ENCODE results near the gene C4orf50.

Gene C4orf50

GRCh38 chr4:6018331-6018730 lies at the start of gene C4orf50:
C4orf50 (minus strand) TSS chr4:6018431.
- no peak for DNase-seq (ENCODE audit: low read depth)

GRCh38 chr4:6065934-6066590 lies 47.8 kb upstream of the C4orf50 start:
- DNase-seq (ENCODE audit: low read depth), result no peak

- DNase-seq (ENCODE audit: low read depth), result no peak
These were observed 46.9 kb upstream of the C4orf50 start for GRCh38 chr4:6065166-6065565.

GRCh38 chr4:6064383-6064782 lies 46.2 kb upstream of the C4orf50 start:
- DNase-seq (ENCODE audit: low read depth), result no peak

DNA sequence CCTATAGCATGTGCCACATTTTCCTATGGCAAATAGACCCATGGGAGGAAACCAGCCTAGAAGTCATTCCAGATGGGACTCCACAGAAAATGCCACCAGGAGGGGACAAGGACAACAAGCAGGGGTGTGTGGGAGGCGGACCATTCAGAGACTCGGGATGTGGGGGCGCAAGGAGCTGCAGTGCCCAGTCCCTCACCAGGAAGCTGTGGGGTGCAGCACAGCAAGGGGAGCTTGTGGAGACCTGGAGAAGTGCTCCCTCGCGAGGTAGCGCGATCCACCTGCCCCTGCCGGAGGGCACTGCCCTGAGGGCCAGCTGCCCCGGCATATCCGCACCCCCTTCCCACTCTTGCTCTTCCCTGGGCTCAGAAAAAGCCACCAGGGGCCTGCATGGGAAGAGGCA lies 45.5 kb upstream of the C4orf50 start:
- DNase-seq (ENCODE audit: low read depth), result no peak

DNA sequence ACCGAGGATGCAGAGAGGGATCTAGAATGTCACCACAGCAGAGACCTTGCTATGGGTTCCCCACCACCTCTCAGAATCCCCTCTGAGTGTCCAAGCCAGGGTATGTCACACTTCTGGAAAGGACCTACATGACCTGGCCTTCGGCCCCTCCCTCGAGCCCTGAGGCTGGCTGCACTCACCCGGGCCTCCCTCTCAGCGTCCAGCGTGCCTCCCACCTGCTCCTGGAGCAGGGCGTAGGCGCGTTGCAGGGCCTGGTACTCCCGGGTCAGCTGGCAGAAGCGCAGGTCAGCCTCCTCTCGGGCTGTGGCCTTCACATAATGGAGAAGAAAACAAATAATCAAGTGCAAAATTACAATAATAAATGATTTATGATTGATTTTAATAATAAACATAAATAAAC lies 43.9 kb upstream of the C4orf50 start:
- DNase-seq (ENCODE audit: low read depth), result no peak

GRCh38 chr4:6059375-6059805 lies 41.2 kb upstream of the C4orf50 start:
- no peak for DNase-seq (ENCODE audit: low read depth)

GRCh38 chr4:6058531-6059374 lies 40.5 kb upstream of the C4orf50 start:
- no peak for DNase-seq (ENCODE audit: low read depth)

- no peak for DNase-seq (ENCODE audit: low read depth)
These were observed 38.9 kb upstream of the C4orf50 start for GRCh38 chr4:6056976-6057766.

GRCh38 chr4:6055436-6055835 lies 37.2 kb upstream of the C4orf50 start:
- DNase-seq (ENCODE audit: low read depth), result no peak

- no peak for DNase-seq (ENCODE audit: low read depth)
These were observed 36.8 kb upstream of the C4orf50 start for GRCh38 chr4:6055030-6055429.

GRCh38 chr4:6054162-6054922 lies 36.1 kb upstream of the C4orf50 start:
- DNase-seq (ENCODE audit: low read depth), result no peak

- no peak for DNase-seq (ENCODE audit: low read depth)
These were observed 34.4 kb upstream of the C4orf50 start for GRCh38 chr4:6052679-6053078.

DNA sequence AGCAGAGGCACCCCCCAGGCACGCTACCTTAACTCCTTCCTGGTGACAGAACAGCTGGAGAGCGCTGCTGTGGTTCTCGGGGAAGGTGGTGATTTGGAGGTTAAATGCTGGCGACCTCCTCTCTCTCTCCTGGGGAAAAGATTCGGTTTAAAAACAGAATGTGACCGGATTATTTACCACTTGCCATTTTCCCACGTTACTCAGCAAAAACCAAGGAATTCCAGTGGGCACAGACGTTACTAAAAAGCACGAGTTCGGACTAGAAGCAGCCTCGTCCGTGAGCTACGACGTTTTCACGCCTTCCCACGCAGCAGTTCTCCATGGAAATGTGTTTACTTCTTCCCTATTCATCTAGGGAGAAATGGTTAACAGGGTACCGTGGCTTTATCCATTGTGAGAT lies 32.3 kb upstream of the C4orf50 start:
- DNase-seq (ENCODE audit: low read depth), result no peak

DNA sequence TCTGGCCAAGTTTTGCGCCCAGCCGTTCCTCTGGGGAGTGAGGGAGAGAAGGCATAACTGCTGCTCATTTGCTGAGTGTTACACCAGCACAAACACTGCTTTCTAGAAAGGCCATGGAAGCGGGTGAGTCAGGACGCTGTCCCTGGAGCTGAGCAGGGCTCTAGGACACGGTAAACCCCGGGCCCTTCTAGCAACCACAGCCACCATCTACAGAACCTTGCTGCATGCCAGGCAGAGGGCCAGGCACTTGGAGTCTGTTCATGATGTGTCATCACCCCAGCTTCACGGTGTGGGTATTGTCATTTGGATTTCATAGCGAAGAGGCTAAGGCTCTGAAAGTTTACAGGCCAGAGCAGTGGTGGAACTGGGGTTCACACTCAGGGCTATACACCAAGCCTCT lies 31.8 kb upstream of the C4orf50 start:
- DNase-seq (ENCODE audit: low read depth), result no peak

GRCh38 chr4:6049278-6049677 lies 31.0 kb upstream of the C4orf50 start:
- DNase-seq (ENCODE audit: low read depth), result no peak

GRCh38 chr4:6048537-6048936 lies 30.3 kb upstream of the C4orf50 start:
- DNase-seq (ENCODE audit: low read depth), result no peak

GRCh38 chr4:6047130-6047673 lies 29.0 kb upstream of the C4orf50 start:
- DNase-seq (ENCODE audit: low read depth), result no peak

- no peak for DNase-seq (ENCODE audit: low read depth)
These were observed 28.4 kb upstream of the C4orf50 start for GRCh38 chr4:6046526-6047129.

DNA sequence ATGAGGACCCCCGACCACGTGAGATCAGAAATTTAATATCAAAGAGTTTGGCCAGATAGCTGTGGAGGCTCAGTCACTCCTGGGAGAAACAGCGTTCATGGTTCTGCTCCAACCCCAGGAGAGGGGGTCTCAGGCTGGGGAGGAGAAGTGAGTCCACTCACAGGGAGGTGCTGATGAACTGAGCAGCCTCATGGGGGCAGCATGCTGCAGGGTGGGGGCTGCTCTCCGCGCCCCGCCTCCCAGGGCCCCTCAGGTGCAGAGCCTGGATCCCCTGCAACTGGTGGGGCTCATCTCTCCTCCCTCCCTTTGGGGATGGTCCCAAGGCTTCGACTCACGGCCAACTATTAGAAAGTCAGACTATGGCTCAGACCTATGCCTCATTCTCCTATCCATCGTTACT lies 26.6 kb upstream of the C4orf50 start:
- no peak for DNase-seq (ENCODE audit: low read depth)

- DNase-seq (ENCODE audit: low read depth), result no peak
These were observed 26.0 kb upstream of the C4orf50 start for GRCh38 chr4:6044276-6044675.
